Fibroblast of skin of back (primary cell): Measurements from ENCODE around the gene FMN1.

Experiments used
- DNase-seq: peaks from one replicate; pipeline ENCODE4 v3.0.0-alpha.2; 2013

Gene FMN1

DNA sequence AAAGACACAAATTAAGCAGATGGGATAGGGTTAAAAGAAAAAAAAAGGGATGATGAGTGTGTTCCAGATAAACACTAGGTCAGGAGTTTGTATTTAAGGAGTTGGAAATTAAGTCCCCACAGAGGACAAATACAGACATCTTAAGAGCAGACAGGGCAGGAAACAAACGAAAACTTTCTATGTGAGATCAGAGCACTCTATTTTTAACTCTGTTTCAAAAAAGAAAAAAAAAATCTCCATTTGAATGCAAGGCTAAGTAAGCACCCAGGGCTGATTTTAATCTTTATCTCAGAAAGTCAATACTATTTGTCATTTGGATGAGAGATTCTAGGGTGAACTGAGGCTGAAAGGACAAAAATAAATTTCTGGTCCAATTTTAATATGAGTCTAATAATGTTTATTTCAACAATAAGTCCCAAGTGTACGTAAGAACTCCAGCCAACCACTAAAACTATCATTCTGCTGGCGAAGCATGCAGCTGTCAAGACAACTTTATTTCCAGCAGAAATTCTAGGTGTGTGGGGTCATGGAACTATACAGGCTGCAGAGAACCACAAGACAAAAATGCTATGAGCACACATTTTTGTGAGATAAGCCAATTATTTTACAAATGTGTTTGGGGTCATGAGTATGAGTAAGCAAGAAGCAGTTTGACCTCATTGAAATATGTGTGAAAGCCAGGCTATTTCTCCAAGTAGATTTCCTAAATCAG lies 186.1 kb downstream of the FMN1 start:
- peak; percentile 83 for DNase-seq

DNA sequence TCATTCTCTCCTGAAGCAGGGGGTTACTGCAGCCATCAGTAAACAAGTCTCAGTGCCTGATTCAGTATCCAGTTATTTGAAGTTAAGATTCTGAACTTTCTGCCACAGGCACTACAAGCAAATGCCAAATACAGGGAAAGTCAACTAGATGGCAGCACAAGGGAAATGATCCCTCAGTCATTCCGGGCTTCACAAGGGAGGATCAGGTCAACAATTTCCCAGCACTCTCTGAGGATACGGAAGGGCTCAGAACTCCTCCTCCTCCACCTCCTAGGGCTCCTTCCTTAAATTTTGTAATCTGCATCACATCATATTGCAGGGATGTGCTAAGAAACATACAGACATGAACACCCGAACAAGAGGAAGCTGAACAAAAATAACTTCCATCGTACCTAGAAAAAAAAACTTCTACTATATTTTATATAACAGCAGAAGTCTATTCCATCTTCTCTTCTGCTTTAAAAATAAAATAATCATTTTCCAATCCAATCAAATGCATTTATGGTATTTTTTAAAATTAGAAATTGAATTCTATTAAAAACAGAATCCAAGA lies 187.1 kb downstream of the FMN1 start:
- peak; percentile 67 for DNase-seq

DNA sequence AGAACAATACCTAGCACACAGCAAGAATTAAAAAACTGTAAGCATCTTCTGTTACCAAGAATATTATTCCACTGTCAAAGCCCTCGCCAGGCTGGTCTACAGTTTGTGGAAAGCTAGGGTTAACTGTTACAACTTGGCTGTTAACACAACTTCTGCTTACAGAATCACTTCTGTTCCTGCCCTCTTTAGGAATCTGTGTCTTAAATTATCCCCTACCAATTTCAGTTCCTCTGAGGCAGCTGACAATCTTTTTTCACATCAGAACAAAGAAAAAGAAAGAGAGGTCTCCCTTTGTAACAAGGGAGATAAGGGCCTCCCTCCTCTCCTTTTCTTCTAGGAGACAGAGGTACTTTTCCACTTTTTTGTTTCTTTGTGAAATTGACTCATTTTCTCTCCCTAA lies 188.9 kb downstream of the FMN1 start:
- DNase-seq, result no peak

DNA sequence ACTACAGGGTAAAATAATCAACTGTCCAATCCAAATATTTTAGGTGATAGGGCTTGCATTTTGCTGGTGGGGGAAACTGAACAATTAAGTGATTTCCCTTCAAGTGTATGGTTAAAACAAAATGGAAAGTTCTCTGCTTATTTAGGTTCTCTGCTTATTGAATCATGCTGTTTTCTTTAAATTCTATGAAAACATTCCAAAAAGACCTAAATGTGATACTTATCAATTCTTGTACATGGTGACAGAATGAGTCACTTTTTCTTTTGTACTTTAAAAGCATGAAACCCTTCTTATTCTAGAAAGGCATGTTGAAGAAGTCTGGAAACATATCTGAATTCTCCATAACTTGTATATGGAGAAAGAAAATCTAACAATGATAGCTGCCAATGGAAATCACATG lies 192.6 kb downstream of the FMN1 start:
- DNase-seq, result peak; percentile 78

DNA sequence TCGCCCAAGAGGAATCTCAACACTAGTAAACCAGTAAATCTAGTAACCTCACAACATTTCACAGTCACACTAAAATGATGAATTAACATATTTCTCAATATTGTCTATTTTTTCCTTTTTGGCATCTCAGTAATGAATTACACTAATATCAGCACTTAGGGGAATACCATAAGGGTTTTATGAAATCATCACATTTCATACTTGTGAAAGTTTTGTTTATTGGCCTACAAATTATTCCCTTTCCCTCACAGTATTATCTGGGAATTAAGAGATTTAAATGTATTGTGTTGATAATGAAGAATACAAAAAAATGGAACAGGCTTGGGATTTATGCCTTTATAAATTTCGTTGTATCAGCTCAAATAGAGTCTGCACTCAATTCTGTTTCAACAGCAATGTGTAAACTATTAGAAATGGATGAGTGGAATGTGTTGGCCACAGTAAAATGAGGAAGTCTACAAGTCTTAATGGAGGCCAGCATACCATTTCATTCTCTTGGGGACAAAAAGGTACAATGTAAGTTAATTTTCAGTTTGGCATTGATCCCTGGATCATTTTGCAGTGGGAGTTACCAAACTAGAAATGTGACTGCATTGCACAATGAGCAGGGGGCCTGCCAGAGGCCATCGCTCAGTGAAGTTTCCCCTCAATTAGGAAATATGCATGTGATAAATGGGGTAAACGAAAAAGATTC lies 195.4 kb downstream of the FMN1 start:
- DNase-seq, result no peak

DNA sequence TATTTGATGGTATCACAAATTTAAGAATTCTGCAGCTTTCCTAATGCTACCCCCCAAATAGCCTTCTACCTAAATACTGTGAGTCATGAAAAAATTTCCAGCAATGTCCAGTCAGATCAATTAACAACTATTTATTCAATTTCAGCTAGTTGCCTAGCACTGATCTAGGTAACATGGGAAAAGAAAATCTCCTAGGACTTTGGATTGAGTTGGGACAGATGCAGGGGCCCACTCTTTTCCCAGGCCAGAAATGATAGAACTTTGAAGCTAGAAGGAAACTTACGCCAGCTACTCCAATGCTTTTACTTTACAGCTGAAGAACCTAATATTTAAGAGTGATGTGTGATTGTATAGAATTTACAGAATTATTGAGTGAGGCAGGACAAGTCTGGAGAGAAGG lies 196.3 kb downstream of the FMN1 start:
- no peak for DNase-seq

DNA sequence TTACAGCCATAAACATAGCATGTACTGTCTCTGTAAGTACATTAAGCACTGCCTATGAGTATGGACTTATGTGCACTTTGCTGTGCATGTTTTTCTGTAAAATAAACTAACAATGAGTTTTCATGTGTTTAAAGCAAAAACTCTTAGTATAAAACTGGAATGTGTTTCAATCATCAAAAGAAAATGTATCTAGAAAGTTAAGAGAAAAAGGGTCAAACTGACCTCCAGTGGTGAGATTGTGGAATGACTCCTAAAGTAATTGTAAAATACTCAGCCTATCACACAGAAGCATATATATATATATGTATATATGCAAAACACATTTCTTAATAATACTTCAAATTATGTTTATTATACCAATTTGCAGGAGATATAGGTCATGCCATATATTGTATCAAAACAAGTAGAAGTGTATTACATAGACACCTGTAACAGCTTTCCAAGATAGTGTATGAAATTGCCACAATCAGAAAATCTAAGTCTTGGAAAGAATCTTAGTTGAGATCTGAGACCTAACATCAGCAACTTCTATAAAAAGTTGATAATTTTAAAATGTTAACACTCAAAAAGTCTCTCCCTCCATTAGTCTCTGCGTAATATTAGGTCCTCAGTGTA lies 199.6 kb downstream of the FMN1 start:
- peak; percentile 74 for DNase-seq

DNA sequence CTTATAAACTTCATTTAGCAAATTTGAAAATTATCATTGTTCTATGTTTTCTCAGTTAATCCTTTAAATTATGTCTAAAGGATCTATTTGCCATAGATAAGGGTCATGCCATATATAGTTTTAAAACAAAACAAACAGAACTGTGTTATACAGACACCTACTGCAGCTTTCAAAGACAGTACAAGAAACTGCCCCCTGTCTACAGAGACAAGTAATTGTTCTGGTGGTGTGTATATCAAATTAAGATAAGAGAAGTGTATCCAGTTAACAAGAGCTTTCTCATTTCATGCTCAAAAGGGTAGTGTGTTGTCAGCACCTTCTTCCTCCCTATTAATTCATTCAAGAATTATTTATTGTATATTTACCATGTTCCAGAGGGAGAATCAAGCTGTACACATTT lies 201.2 kb downstream of the FMN1 start:
- DNase-seq, result peak; percentile 43

DNA sequence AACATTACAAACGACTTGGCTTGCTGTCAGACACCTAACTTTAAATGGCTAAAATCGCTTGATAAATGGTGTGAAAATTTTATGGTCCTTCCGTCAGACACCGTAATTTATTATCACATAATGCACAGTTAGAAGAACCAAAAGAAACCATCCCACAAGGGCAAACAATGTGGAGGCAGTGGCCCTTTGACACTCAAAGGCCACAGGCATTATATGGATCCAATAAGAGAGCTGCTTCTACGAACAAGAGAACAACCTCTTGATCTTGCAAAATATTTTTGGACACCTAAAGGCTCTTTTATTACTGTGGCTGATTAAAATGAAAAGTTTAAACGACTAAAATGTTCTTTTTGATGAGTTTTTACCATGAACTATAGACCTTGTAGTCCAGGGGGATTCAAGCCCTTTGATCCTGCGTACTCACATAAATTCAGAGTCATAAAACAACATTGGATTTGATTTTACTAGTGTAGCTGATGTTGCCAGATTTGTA lies 202.8 kb downstream of the FMN1 start:
- no peak for DNase-seq

DNA sequence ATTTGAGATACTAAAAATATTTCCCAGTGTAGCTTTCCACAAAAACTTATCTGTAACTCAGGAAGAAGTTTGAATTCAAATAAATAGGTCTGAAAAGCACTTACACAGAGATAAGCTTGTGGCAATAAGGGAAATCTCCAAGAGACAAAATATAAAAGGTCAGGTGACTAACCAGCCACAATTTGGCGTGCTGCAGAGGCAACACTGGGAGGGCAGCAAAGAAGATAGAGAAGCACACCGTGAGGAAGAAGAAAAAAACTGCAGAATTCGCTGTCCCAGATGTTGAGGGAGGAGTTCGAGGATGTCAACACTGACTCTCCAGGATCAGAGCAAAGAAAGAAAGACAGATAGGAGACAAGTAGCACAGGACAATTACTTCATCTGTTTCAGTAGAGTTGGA lies 204.4 kb downstream of the FMN1 start:
- DNase-seq, result no peak

DNA sequence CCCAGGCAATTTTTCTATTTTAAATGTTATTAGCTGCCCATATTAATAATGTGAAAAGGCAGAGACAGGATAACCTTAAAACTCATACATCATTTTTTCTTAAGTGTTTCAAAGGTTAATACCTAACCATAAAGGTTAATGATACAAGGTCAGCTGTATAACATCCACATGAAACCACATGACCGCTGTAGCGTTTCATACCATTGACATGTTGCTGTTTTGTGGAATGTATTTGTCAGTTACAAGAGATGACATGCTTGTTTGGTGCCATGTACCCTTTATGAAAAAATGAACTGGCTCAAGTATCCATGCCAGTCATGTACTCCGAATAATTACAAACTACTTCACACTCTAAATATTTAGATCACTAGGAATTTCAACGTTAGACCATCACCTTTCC lies 207.4 kb downstream of the FMN1 start:
- no peak for DNase-seq

DNA sequence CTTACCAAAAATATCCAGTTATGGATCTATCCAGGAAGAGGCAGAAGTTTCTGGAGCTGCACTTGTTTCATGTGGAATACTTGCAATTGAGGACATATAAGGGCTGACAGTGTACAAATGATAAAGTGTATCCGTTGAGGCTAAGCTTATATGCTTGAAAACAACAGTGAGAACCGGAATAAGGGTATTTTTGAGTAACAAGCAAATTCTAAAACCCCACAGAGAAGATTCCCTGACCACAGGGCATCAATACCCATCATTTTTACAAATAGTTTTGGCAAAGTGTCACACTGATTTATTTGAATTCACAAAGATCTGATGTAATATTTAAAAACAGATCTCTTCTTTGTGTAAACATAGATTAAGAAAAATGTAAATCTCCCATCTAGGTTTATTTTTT lies 208.4 kb downstream of the FMN1 start:
- DNase-seq, result no peak

DNA sequence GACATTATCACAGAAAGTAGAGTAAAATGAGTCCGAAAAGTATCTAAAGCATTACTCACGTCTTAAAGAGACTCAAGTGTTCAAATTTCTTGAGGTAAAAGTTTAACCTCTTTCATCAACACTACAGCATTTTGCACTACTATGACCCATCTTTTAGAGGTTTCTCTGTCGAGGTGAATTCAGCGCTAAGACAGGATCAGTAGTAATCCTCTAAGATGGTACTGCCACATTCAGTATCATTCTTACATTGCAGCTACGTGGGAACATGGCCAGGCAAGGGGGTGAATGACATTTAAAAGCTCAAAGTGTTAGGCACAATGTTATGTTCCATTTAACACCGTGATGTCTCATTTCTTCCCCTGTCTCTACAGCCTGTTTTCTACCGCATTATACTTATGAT lies 210.8 kb downstream of the FMN1 start:
- no peak for DNase-seq

DNA sequence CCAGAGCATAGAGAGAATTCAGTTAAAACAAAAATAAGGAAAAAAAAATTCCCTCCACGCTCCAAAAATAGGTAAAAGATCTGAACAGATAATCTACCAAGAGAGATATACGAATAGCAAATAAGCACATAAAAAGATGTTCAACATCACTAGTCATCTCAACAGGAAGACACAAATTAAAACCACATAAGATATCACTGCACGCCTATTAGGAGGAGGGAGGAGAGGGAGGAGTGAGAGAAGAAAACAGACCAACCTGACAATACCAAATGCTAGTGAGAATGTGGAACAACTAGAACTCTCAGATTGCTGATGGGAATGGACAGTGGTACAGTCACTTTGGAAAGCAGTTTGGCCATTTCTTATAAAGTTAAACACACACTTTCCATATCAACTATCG lies 212.5 kb downstream of the FMN1 start:
- DNase-seq, result no peak

DNA sequence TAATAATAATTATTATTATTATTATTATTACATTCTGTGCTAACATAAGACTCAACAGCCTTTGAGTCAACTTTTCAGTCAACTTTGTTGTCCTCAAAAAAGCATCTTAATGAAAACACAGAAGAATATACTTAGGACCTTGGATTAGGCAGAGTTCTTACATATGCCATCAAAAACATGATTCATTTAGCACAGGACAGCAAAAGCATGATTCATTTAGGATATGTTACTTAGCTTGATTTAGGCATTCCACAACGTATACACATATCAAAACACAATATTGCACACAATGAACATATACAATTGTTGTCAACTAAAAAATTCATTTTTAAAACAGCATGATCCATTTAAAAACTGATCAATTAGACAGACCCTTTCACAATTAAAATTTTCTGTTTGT lies 213.0 kb downstream of the FMN1 start:
- peak; percentile 70 for DNase-seq

DNA sequence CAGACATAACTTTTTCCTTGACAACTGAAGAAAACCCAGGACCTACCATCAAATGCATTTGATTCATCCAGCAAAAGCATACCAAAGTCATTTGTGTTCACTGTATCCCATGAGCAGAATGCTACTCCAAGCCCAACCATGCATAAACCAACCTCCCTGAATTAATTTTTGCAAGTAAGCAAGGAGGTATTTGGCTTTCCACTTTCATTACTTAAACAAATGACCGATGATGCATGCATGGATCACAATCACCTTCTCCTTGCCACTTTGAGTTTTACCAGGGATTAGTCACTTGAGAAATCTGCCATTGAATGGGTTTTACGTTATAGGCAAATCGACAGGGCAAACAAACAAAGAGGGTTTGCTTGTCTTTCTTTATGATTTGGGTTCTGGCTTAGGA lies 214.8 kb downstream of the FMN1 start:
- DNase-seq, result peak; percentile 98

DNA sequence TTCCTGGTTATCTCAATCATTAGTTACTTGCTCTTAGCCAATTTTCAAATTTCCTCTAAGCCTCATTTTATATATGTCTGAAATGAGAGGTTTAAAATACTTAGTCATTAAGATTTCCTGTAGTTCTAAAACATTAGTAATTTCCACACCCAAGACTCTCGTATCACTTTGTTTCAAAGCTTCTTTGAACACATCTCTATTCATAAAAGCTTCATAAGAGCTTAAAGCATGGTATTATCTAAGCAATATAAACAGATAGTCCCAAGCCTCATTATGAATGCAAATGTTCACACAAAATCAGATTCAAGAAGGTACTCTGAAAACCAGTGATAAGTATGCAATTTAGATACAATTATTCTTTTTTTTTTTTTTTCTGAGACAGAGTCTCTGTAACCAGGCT lies 217.0 kb downstream of the FMN1 start:
- DNase-seq, result no peak

DNA sequence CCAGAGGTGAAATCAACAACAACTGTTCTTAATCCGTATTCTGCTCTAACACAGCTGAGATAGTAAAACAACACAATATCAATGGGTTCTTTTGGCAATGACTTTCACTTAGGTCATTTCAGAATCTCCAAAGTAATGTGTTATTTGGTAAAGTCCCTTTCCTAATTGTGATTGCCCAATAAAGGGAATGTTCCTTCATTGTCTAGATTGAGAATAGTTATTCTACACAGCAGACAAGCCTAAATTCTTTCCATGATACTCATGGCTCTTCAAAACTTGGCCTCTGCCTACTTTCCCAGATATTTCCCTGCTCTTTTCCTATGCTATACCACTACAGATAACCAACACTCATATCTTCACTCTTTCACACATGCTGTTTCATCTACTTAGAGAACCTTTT lies 219.8 kb downstream of the FMN1 start:
- peak; percentile 67 for DNase-seq

DNA sequence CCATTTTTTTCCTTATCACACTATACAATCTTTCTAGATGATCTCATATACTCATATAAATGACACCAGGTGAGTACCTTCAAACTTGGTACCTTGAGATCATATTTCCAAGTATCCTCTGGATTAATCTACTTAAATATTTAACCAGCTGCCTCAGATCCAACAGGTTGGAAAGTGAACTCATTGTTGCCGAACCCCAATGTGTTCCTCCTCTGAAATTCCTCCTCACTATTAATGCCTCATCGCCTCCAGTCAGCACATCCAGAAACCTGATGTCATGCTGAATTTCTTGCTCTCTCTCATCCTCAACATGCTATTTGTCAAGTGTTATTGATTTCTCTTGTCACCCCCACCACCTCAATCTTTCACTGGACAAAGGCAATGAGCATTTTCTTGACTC lies 221.8 kb downstream of the FMN1 start:
- DNase-seq, result no peak

DNA sequence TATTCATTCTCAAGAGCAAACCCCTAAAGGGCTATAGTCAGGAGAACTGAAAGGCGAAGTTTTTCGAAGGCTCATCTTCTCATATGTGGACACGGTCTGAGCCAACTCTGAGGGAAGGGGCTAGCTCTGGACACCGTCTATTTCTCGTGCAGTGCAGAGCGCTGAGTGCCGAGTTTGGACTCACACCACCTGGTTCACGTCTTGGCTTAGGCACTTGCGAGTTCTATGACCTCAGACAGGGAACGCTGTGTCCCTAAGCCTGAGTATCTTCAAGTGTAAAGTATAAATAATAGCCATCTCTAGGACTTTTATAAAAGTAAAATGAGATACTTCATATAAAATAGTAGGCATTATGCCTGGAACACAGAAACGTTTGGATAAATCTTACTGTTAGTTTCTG lies 223.7 kb downstream of the FMN1 start:
- DNase-seq, result no peak

DNA sequence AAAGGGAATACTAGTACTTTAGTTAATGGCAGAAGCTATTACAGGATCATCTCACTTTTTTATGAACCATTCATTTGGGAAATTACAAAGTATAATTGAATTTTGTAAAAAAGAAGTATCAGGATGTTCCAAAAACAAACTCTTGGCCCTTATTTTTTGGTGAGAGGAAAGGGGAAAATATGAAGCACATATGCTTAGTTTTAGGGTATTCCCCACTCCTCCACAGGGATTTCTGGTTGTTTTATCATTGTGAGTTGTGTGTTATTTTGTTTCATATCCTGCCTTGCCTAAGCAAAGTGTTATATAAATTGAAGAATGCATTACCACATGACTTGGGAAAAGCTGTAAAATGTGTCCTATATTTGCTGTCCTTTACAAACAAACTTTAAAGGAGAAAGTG lies 227.0 kb downstream of the FMN1 start:
- DNase-seq, result no peak

DNA sequence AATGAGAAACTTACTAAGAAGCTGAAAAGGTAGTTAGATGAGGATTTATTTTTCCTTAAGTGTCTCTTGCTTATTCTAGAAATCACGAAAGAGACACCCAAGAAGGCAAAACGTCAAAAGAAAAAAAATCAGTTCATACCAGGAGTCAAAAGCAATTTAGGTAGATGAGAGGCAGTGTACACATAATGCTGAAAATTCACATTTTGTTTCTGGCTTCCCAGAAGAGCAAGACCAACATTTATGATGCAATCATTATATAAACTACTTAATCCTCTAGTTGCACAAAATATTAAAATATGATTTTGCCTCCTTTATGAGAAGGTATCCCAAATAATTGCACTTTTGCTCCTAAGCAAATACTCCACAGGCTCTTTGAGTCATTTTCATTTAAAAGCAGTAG lies 228.0 kb downstream of the FMN1 start:
- no peak for DNase-seq

DNA sequence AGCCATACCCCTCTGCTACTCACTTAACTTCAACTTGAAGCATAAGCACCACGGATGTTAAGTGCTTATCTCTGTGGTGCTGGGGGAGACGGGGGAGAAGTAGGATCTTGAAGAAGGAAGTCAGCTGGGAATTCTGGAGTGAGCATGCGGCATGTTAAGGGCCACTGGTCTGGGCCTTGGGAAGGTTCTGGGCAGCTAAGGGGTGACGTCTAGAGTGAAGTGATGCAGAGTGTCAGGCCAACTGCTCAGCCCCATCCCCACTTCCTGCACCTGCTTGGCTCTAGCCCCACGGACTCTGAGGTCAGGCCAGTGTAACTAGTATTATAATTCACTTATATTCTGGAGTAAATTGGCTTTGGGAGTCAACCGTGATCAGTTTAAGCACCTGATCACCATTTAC lies 228.6 kb downstream of the FMN1 start:
- DNase-seq, result no peak

DNA sequence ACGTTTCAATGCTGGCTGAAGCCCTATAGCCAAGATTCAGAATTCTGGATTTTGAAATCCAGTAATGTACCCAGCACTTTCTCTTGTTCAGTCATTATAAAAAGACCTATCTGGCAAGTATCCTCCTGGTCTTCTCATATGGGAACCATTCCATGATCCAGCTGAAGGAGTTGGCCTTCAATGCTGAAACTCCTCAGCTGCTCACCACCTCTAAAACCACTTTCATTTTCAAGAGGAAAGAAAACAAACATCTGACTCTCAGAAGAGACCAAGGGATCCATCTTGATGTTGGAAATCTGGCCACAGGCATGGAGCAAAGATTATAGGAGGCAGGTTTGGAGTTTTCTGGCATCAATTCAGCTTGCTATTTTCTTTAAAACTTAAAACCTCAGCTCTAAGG lies 235.4 kb downstream of the FMN1 start:
- DNase-seq, result peak; percentile 41
